Smooth muscle cell (in vitro differentiated cells): ENCODE data around the gene ETNK2. TPM values are rescaled to one million over a fixed set of nuclear protein-coding genes. Genes with fewer than 3 reads are reported as not detected.
"Not testable (repeated sequence)": the region's sequence is repeated elsewhere in the genome, so short reads cannot be mapped to it uniquely, and the experiment has no call there.

ENCODE experiments used
- DNase-seq: peaks from one replicate; lab custom pipeline; 2025; ENCODE audit not compliant: unreplicated experiment; lab: John Stamatoyannopoulos, UW
- H2AFZ ChIP-seq: fragments of 200-600 bp; sonication (generic); 2 replicates; pipeline ENCODE4 v1.6.0; 2016; ENCODE audit warnings: antibody characterized with exemption, low read depth, mild to moderate bottlenecking
- H3F3A ChIP-seq: fragments of 200-600 bp; sonication (generic); 2 replicates; pipeline ENCODE4 v1.6.0; 2017; ENCODE audit warnings: antibody characterized with exemption, low read depth
- H3K27ac ChIP-seq: fragments of 200-600 bp; sonication (generic); 2 replicates; pipeline ENCODE4 v1.5.1; 2016; ENCODE audit warnings: low read depth, mild to moderate bottlenecking
- H3K27me3 ChIP-seq: fragments of 200-600 bp; sonication (generic); 2 replicates; pipeline ENCODE4 v1.6.1; 2016; ENCODE audit warnings: low read depth, mild to moderate bottlenecking
- H3K36me3 ChIP-seq: fragments of 200-600 bp; sonication (generic); 2 replicates; pipeline ENCODE4 v1.5.1; 2016; ENCODE audit warnings: low read depth
- H3K4me1 ChIP-seq: fragments of 200-600 bp; sonication (generic); 2 replicates; pipeline ENCODE4 v1.5.1; 2016; ENCODE audit warnings: low read depth
- H3K4me2 ChIP-seq: fragments of 200-600 bp; sonication (generic); 2 replicates; pipeline ENCODE4 v1.6.0; 2016; ENCODE audit warnings: mild to moderate bottlenecking
- H3K4me3 ChIP-seq: fragments of 200-600 bp; sonication (generic); 2 replicates; pipeline ENCODE4 v1.5.1; 2016; ENCODE audit warnings: mild to moderate bottlenecking
- H3K79me2 ChIP-seq: fragments of 200-600 bp; sonication (generic); 2 replicates; pipeline ENCODE4 v1.6.0; 2016; ENCODE audit warnings: low read depth, mild to moderate bottlenecking
- H3K9ac ChIP-seq: fragments of 200-600 bp; sonication (generic); 2 replicates; pipeline ENCODE4 v1.6.0; 2016; ENCODE audit warnings: low read depth
- H3K9me3 ChIP-seq: fragments of 200-600 bp; sonication (generic); replicated peaks from 2 replicates; pipeline ENCODE4 v1.5.1; 2016; ENCODE audit warnings: low read depth
- H4K20me1 ChIP-seq: fragments of 200-600 bp; sonication (generic); 2 replicates; pipeline ENCODE4 v1.6.0; 2016; ENCODE audit warnings: low read depth
- WGBS: methylation state at CpG from one replicate; pipeline ENCODE4 v1.1.7; 2016; ENCODE audit warnings: low lambda C conversion rate; 5-methylcytosine and 5-hydroxymethylcytosine counted together
- polyA plus RNA-seq: library from polyadenylated mRNA; unstranded; fragments of >200 nt; fragmentation: Nextera tagmentation; extraction: Ambion mirVana; gene quantifications from 2 replicates; pipeline ENCODE4 v1.2.1, GENCODE V29; 2016
- total RNA-seq: library from RNA; depleted of rRNA; stranded (reverse); fragments of >200 nt; gene quantifications from 2 replicates; pipeline ENCODE4 v1.2.3, GENCODE V29; 2014
- TF ChIP-seq, protein P1 (sequence below): fragments of 200-600 bp; sonication (generic); IDR thresholded peaks from 2 replicates; pipeline ENCODE4 v1.5.1; 2017; ENCODE audit warnings: borderline replicate concordance, mild to moderate bottlenecking, antibody characterized with exemption; ENCODE audit not compliant: insufficient read depth, poor library complexity, severe bottlenecking

ETNK2 gene
- total and polyA plus RNA-seq, 2 experiments from 2014 or later, result 8.9 to 21.4 TPM

DNA sequence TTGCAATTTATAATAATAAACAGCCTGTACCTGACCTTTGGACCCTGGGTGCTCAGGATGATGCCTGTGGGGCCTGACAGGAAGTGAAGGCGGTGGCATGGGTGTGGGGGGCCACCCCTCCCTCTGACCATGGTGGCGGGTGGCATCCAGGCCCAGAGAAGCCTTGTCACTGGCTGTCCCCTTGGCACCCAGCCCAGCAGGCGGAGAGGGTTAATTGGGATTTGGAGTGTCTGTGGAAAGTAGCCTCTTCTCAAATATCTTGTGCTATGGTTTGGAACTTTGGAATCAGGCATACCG, 58.5 kb downstream of the ETNK2 start:
- Histone ChIP-seq H3K36me3 (no peaks in the 10 kb centered on the region), H3K9ac (no peak overlapping the region), H3K79me2 (no peaks in the 10 kb centered on the region), H3K4me2 (no peak overlapping the region), H3K9me3 (no peaks in the 10 kb centered on the region), H3F3A (no peaks in the 10 kb centered on the region), H2AFZ (no peak overlapping the region), H3K4me3 (no peak overlapping the region), H3K27ac (no peak overlapping the region), H4K20me1 (no peaks in the 10 kb centered on the region), H3K4me1 (peaks cover 24% of the 10 kb centered on the region), H3K27me3 (no peaks in the 10 kb centered on the region)
- TF ChIP-seq, protein P1, sequence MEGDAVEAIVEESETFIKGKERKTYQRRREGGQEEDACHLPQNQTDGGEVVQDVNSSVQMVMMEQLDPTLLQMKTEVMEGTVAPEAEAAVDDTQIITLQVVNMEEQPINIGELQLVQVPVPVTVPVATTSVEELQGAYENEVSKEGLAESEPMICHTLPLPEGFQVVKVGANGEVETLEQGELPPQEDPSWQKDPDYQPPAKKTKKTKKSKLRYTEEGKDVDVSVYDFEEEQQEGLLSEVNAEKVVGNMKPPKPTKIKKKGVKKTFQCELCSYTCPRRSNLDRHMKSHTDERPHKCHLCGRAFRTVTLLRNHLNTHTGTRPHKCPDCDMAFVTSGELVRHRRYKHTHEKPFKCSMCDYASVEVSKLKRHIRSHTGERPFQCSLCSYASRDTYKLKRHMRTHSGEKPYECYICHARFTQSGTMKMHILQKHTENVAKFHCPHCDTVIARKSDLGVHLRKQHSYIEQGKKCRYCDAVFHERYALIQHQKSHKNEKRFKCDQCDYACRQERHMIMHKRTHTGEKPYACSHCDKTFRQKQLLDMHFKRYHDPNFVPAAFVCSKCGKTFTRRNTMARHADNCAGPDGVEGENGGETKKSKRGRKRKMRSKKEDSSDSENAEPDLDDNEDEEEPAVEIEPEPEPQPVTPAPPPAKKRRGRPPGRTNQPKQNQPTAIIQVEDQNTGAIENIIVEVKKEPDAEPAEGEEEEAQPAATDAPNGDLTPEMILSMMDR, result no peak
- DNase-seq, result no peak
- 91% methylated on average over 4 of the region's 4 CpGs for WGBS

DNA sequence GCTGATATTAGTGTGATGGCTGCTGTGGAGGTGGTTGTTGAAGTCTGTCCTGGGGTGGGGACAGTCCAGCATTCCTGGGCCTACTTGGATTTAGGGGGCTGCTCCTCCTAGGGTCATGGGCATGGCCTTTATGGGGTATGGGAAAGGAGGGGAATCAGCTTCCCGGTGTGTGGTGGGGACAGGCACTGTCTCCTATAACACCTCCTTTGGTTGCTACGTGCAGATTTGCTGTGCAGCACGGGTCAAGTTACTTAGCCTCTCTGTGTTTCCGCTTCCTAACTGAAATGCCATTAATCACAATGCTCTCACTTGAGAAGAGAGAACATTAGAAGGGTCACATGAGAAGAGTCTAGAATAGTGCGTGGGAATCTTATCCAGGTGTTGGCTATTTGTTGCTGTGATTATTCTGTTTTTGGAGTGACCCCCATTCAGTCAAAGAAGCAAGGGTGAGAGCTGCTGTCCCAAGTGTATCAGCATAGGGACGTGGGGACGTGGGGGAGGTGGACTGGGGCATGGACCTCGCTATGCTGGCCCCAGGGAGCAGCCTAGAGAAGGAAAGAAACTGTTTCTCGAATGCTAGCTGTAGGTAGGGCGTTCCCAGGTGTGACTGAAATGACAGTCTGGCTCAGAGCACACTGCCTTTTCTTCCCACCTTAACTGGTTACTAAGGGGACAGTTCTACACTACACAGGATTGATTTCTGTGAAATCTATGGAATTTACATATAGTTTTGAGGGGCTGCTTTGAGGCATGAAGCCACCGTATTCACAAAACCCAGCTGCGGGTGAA, 59.0 kb downstream of the ETNK2 start:
- H2AFZ ChIP-seq, result no peak overlapping the region
- no peak overlapping the region for H3K4me2 ChIP-seq
- H3K36me3 ChIP-seq, result no peaks in the 10 kb centered on the region
- H4K20me1 ChIP-seq, result no peaks in the 10 kb centered on the region
- TF ChIP-seq, protein P1, result no peak
- H3K27me3 ChIP-seq, result no peaks in the 10 kb centered on the region
- H3K79me2 ChIP-seq, result no peaks in the 10 kb centered on the region
- 88% methylated on average over 12 of the region's 12 CpGs for WGBS
- peaks cover 24% of the 10 kb centered on the region for H3K4me1 ChIP-seq
- no peak overlapping the region for H3K27ac ChIP-seq
- H3K4me3 ChIP-seq, result no peak overlapping the region
- no peak for DNase-seq
- no peaks in the 10 kb centered on the region for H3K9me3 ChIP-seq
- H3K9ac ChIP-seq, result no peak overlapping the region
- no peaks in the 10 kb centered on the region for H3F3A ChIP-seq

DNA sequence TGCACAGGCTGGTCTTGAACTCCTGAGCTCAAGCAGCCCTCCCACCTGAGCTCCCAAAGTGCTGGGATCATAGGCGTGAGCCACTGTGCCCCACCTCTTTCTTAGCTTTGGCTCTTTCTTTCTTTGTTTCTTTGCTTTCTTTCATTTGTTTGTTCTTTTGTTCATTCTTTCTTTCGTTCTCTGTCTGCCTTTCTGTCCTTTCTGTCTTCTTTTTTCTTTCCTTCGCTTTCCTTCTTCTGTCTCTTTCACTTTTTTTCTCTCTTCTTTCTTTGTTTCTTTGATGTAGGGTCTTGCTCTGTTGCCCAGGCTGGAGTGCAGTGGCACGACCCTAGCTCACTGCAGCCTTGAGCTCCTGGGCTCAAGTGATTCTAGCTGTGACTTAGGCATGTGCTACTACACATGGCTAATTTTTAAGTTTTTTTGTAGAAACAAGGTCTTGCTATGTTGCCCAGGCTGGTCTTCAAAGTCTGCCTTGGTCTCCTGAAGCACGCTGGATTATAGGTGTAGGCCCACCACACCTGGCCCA, 60.0 kb downstream of the ETNK2 start:
- TF ChIP-seq, protein P1, result no peak
- 90% methylated on average over 5 of the region's 5 CpGs for WGBS
- DNase-seq, result no peak
- Histone ChIP-seq H3F3A (no peaks in the 10 kb centered on the region), H3K4me2 (no peak overlapping the region), H3K79me2 (no peaks in the 10 kb centered on the region), H3K9me3 (no peaks in the 10 kb centered on the region), H3K4me3 (no peak overlapping the region), H2AFZ (no peak overlapping the region), H3K4me1 (peaks cover 24% of the 10 kb centered on the region), H3K9ac (no peak overlapping the region), H3K36me3 (no peaks in the 10 kb centered on the region), H3K27ac (no peak overlapping the region), H3K27me3 (no peaks in the 10 kb centered on the region), H4K20me1 (no peaks in the 10 kb centered on the region)

DNA sequence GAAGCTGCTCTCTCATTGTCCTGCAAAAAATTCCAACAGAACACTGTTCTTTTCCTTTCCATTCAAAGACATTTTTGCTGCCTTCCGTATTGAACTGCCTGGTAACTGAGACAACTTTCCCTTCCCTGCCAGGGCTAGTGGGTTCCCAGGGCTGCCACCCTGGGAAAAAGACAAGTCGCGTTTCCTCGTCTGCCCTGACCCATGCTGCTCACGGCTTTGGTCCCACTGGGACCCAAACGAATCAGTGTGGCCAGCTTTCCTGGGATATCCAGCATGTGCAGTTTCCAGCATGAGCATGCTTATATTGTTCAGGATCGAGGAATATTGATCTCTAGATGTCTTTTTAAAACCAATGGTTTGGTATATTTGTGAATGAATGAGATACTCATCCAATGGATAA, 60.8 kb downstream of the ETNK2 start:
- no peaks in the 10 kb centered on the region for H3K36me3 ChIP-seq
- DNase-seq, result no peak
- H3K4me1 ChIP-seq, result peaks cover 24% of the 10 kb centered on the region
- H2AFZ ChIP-seq, result no peak overlapping the region
- no peaks in the 10 kb centered on the region for H4K20me1 ChIP-seq
- no peaks in the 10 kb centered on the region for H3K79me2 ChIP-seq
- no peaks in the 10 kb centered on the region for H3K27me3 ChIP-seq
- H3F3A ChIP-seq, result no peaks in the 10 kb centered on the region
- no peaks in the 10 kb centered on the region for H3K9me3 ChIP-seq
- H3K4me3 ChIP-seq, result no peak overlapping the region
- H3K27ac ChIP-seq, result no peak overlapping the region
- WGBS, result 89% methylated on average over 7 of the region's 7 CpGs
- TF ChIP-seq, protein P1, result no peak
- H3K4me2 ChIP-seq, result no peak overlapping the region
- H3K9ac ChIP-seq, result no peak overlapping the region

DNA sequence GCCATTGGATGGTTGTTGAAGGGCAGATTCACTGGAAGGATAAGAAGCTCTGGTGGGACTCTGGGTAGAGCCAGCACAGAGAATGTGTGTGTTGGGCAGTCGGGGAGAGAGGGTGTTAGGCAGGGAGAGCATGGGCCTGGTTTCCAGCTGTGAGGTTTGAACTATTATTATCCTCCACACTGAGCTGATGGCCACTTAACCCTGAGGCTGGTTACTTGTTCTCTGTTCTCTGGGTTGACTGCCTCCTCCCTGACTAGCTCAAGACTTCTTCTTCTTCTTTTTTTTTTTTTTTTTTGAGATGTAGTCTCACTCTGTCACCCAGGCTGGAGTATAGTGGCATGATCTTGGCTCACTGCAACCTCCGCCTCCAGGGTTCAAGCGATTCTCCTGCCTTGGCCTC, 61.7 kb downstream of the ETNK2 start:
- not testable (repeated sequence) for H3F3A ChIP-seq, H2AFZ ChIP-seq, H3K4me3 ChIP-seq, H3K9ac ChIP-seq, DNase-seq, H3K36me3 ChIP-seq, H3K27me3 ChIP-seq, H3K4me2 ChIP-seq, H3K79me2 ChIP-seq, H3K27ac ChIP-seq, H3K9me3 ChIP-seq, H4K20me1 ChIP-seq
- peaks cover 18% of the 10 kb centered on the region for H3K4me1 ChIP-seq
- WGBS, result 94% methylated on average over 3 of the region's 3 CpGs
